Measurements from ENCODE around the gene HRH1. TPM values are rescaled to one million over a fixed set of nuclear protein-coding genes. Genes with fewer than 3 reads are reported as not detected.
A peak's percentile ranks its signal among the peaks of the same experiment; 100 is the strongest.
"Not testable (repeated sequence)": the region's sequence is repeated elsewhere in the genome, so short reads cannot be mapped to it uniquely, and the experiment has no call there.

The HRH1 gene
- total RNA-seq, 2 experiments from 2014 or later = 0.18 to 0.29 TPM

DNA sequence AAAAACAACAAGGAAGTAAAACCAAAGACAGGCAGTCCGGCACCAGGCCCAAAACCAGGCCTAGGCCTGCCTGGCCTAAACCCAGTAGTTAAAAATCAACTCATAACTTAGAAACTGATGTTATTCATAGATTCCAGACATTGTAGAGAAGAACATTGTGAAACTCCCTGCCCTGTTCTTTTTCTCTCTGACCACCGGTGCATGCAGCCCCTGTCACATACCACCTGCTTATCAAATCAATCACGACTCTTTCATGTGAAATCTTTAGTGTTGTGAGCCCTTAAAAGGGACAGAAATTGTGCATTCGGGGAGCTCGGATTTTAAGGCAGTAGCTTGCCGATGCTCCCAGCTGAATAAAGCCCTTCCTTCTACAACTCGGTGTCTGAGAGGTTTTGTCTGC, 22.4 kb upstream of the HRH1 start:
- ATAC-seq; CTCF ChIA-PET; POLR2A ChIA-PET; H3K36me3 Mint-ChIP-seq (ENCODE audit: low read depth); H3K4me1 Mint-ChIP-seq (ENCODE audit: low read depth); H3K4me3 Mint-ChIP-seq; DNase-seq; H3K27ac Mint-ChIP-seq; H3K9me3 Mint-ChIP-seq (ENCODE audit: insufficient read depth): not testable (repeated sequence)
- peaks cover 12% of the 10 kb centered on the region for H3K27me3 Mint-ChIP-seq (ENCODE audit: low read depth)

DNA sequence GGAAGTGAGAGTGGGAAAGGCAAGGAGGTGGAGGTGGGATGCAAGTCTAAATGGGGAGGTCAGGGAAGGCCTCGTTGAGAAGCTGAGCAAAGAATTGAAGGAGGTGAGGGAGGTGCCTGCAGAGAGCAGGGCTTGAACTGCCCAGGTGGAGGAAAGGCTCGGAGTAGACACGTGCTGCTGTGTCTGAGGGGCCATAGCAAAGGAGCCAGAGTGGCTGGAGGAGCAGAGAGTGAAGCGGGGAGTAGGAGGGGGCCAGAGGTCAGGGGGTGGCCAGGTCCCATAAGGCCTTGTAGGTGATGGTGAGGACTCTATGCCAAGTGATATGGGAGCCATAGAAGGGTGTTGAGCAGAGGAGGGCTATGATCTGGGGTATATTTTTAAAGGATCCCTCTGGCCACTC, 21.4 kb upstream of the HRH1 start:
- H3K27me3 Mint-ChIP-seq (ENCODE audit: low read depth) = peaks cover 13% of the 10 kb centered on the region
- ATAC-seq = no peak
- CTCF ChIA-PET = interaction anchor here (0.6 kb wide), 1 partner anchor 341 kb away, joined by 3 read pairs; no protein-coding TSS in a partner anchor

DNA sequence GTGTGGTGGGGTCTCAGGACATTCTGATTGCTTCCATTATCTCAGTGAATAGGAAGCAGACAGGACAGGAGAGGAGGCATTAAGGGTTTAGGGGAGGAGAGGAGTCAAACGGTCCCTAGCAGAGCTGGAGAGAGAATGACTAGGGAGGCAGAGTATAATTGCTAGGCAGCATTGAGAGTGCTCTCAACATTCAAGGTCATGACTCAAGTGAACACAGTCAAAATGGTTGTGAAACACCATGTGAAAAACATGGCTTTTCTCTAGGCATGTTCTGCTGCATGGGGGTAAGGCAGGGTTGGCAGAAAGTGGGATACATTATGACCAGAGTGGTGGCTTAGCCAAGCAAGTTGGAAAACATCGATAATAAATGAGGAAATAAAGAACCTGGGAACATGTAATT, 19.5 kb upstream of the HRH1 start:
- Mint-ChIP-seq H3K9me3 (ENCODE audit: insufficient read depth) (no peaks in the 10 kb centered on the region), H3K27me3 (ENCODE audit: low read depth) (peaks cover 11% of the 10 kb centered on the region), H3K27ac (no peak overlapping the region), H3K4me1 (ENCODE audit: low read depth) (peaks cover 5% of the 10 kb centered on the region), H3K4me3 (no peak overlapping the region), H3K36me3 (ENCODE audit: low read depth) (no peaks in the 10 kb centered on the region)
- no peak for ATAC-seq
- ChIA-PET POLR2A (no interaction called here), CTCF (no interaction called here)
- no peak for DNase-seq

More for the DNA sequence above, 21.4 kb upstream of the HRH1 start:
- H3K36me3 Mint-ChIP-seq (ENCODE audit: low read depth) = no peaks in the 10 kb centered on the region
- POLR2A ChIA-PET = no interaction called here
- H3K4me1 Mint-ChIP-seq (ENCODE audit: low read depth) = peaks cover 7% of the 10 kb centered on the region
- H3K9me3 Mint-ChIP-seq (ENCODE audit: insufficient read depth) = no peaks in the 10 kb centered on the region
- no peak overlapping the region for H3K4me3 Mint-ChIP-seq
- no peak overlapping the region for H3K27ac Mint-ChIP-seq
- no peak for DNase-seq

DNA sequence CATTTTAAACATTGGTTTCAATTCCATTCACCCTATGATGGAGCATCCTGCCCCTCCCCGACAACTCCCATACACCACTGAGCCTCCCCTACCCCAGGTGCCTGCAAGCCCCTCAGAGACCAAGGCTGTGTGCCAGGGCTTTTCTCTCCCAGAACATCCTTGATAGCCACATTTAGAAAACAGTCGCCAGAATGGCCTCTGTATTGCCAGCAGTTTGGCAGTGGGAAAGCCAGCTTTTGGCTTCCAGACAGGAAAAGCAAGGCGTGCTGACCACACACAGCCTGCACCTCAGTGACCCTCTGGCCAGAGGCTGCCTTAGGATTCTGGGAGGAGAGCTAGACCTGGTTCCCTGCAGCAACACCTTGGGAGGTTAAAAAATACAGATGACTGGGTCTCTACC, 18.2 kb upstream of the HRH1 start:
- Mint-ChIP-seq H3K36me3 (ENCODE audit: low read depth) (no peaks in the 10 kb centered on the region), H3K4me3 (no peak overlapping the region), H3K9me3 (ENCODE audit: insufficient read depth) (no peaks in the 10 kb centered on the region), H3K4me1 (ENCODE audit: low read depth) (peaks cover 18% of the 10 kb centered on the region), H3K27ac (no peak overlapping the region), H3K27me3 (ENCODE audit: low read depth) (peaks cover 13% of the 10 kb centered on the region)
- ChIA-PET CTCF (no interaction called here), POLR2A (no interaction called here)
- no peak for DNase-seq
- no peak for ATAC-seq

DNA sequence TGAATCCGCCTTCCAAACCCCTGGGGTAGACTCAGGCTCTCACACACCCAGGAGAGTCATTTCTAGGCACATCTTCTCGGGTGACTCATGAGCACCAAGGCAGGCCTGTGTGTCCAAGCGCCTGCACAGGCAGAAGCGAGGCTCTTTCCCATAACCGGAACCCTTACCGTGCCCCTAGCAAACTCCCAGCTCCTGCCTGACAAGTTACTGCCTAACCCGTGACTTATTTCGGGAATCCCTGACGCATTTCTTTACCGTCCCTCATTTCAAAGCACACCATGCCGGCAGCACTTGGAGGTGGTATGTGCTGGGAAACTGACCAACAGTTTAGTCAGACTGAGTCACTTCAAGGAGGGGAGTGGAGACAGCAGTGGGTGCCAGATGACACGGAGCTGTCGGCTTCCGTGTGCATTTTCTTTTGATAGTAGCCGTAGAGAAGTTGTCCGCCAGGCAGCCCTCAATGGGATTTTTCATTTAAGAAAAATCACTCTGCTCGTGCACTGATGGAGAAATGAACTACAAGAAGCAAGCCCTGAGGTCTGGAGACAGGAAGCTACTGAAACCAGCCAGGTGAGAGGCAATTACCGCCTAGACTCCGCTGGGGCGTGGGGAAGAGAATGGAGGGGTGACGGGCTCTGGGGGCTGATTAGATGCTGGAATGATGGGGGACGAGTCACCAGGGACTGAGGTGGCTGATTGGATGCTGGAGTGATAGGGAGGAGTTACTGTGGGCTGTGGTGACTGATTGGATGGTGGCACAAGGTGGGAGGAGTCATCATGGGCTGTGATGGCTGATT, 17.3 kb upstream of the HRH1 start:
- Mint-ChIP-seq H3K27me3 (ENCODE audit: low read depth) (peaks cover 13% of the 10 kb centered on the region), H3K9me3 (ENCODE audit: insufficient read depth) (no peaks in the 10 kb centered on the region), H3K4me1 (ENCODE audit: low read depth) (peaks cover 26% of the 10 kb centered on the region), H3K4me3 (no peak overlapping the region), H3K36me3 (ENCODE audit: low read depth) (peaks cover 2% of the 10 kb centered on the region), H3K27ac (peak overlapping the region; percentile 35)
- ChIA-PET CTCF (no interaction called here), POLR2A (no interaction called here)
- ATAC-seq (no peak), DNase-seq (no peak)

DNA sequence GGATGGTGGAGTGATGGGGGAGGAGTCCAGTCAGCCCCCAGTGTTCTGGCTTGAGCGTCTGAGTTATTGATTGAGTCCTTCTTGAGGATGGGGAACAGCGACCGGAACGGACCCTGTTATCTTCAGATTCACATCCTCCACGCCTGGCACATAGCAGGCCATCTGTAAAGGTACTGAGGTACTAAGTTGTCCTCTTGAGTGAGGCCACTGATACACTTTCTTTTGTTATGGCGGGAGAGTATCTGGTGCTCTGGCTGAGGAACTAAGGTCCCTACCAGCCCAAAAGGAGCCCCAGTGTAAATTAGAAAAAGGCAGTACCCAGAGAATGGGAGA, 16.7 kb upstream of the HRH1 start:
- no peak for ATAC-seq
- Mint-ChIP-seq H3K27me3 (ENCODE audit: low read depth) (peaks cover 14% of the 10 kb centered on the region), H3K27ac (no peak overlapping the region), H3K36me3 (ENCODE audit: low read depth) (peaks cover 2% of the 10 kb centered on the region), H3K4me1 (ENCODE audit: low read depth) (peaks cover 26% of the 10 kb centered on the region), H3K4me3 (no peak overlapping the region), H3K9me3 (ENCODE audit: insufficient read depth) (no peaks in the 10 kb centered on the region)
- ChIA-PET CTCF (no interaction called here), POLR2A (no interaction called here)
- DNase-seq = no peak

DNA sequence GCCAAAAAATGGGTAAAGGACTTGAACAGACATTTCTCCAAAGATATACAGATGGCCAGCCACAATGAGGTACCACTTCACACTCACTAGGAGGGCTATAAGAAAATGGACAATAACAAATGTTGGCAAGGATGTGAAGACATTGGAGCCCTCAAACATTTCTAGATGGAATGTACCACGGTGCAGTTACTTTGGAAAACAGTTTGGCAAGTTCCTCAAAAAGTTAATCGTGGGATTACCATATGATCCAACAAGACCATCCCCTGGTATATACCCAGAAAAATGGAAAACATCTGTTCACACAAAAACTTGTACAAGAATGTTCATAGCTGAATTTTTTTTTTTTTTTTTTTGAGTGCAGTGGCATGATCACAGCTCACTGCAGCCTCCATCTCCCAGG, 15.9 kb upstream of the HRH1 start:
- CTCF ChIA-PET = no interaction called here
- H3K27me3 Mint-ChIP-seq (ENCODE audit: low read depth) = peaks cover 17% of the 10 kb centered on the region

DNA sequence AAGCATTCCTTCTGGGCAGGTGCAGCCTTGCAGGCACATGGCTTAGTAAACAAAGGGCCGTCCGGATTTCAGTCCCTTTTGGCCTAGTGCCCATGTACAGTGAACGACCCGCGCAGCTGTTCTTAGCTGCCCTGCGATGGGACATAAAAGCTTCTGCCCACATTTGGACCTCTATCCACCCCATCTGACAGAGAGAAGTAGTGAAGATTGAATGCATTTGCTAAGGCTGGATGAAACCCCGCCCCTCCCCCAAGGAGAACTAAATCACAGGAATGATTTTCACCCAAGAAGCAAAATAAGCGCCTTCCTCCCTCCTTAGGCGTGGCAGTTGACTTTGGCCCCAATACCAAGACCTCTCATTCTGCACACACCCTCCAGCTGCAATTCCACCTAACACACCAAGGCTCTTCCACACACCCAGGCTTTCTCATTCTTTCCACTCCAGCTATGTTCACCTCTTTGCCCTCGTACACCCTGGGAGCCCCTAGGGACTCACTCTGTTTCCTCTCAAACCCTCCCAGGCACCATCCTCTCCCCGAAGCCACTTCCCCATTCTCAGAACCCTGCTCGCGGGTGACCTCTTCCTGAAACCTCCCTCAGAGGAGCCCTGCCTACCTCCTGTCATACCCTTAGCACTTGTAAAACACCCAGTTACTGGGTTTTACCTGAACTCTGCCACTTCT, 14.1 kb upstream of the HRH1 start:
- peak overlapping the region; percentile 42 for H3K4me3 Mint-ChIP-seq
- ATAC-seq = peak; percentile 96
- H3K4me1 Mint-ChIP-seq (ENCODE audit: low read depth) = peaks cover 26% of the 10 kb centered on the region
- ChIA-PET CTCF (interaction anchor here (0.7 to 1.7 kb wide), 2 partner anchors 15 to 17 kb away, joined by 3 read pairs; no protein-coding TSS in a partner anchor), POLR2A (no interaction called here)
- peak overlapping the region; percentile 87 for H3K27ac Mint-ChIP-seq
- peak; percentile 80 for DNase-seq
- no peaks in the 10 kb centered on the region for H3K9me3 Mint-ChIP-seq (ENCODE audit: insufficient read depth)
- H3K36me3 Mint-ChIP-seq (ENCODE audit: low read depth) = peaks cover 2% of the 10 kb centered on the region
- peaks cover 19% of the 10 kb centered on the region for H3K27me3 Mint-ChIP-seq (ENCODE audit: low read depth)

More for the DNA sequence above, 15.9 kb upstream of the HRH1 start:
- ATAC-seq (no peak), DNase-seq (no peak)
- POLR2A ChIA-PET = no interaction called here
- no peak overlapping the region for H3K4me3 Mint-ChIP-seq
- peak overlapping the region; percentile 18 for H3K27ac Mint-ChIP-seq
- H3K9me3 Mint-ChIP-seq (ENCODE audit: insufficient read depth) = no peaks in the 10 kb centered on the region
- peaks cover 26% of the 10 kb centered on the region for H3K4me1 Mint-ChIP-seq (ENCODE audit: low read depth)
- peaks cover 2% of the 10 kb centered on the region for H3K36me3 Mint-ChIP-seq (ENCODE audit: low read depth)

DNA sequence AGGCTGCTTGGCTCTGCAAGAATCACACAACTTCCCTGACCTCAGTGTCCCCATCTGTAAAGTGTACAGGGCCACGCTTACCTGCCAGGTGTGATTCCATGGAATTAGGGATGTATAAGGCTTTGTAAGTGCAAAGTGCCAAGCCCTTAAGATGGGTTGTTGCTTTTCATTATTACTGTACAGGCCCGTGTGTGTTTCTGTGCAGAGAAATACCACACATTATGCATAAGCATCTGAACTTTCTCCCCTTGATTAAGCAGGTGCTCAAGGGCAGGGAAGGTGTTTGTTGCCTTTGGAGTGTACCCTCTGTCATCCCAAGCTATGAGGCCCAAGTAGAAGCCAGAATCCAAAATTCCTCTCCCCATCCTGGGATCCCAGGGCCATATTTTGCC, 13.6 kb upstream of the HRH1 start:
- ChIA-PET POLR2A (no interaction called here), CTCF (interaction anchor here (1.7 kb wide), 1 partner anchor 16 kb away, joined by 3 read pairs; no protein-coding TSS in a partner anchor)
- no peak for DNase-seq
- H3K27ac Mint-ChIP-seq = peak overlapping the region; percentile 87
- H3K4me1 Mint-ChIP-seq (ENCODE audit: low read depth) = peaks cover 26% of the 10 kb centered on the region
- no peaks in the 10 kb centered on the region for H3K9me3 Mint-ChIP-seq (ENCODE audit: insufficient read depth)
- peaks cover 21% of the 10 kb centered on the region for H3K27me3 Mint-ChIP-seq (ENCODE audit: low read depth)
- peak overlapping the region; percentile 42 for H3K4me3 Mint-ChIP-seq
- peaks cover 2% of the 10 kb centered on the region for H3K36me3 Mint-ChIP-seq (ENCODE audit: low read depth)
- ATAC-seq = peak; percentile 59

DNA sequence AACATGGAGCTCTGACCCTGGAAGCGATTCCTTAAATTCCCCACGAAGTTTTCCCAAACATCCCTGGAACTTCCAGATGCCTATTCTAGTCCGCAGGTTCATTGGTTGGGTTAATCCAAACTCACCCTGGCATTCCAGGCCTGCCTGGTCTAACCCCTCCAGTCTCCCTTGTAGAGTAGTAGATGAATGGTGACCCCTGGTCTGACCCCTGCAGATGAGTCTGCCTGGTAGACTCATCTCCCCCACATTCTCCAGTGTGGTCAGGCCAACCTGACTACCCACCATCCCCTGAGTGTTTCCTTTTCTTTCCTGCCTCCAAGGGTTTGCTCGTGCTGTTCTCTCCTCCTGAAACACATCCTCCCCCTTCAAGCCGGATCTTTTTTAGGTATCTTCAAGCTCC, 10.8 kb upstream of the HRH1 start:
- Mint-ChIP-seq H3K9me3 (ENCODE audit: insufficient read depth) (no peaks in the 10 kb centered on the region), H3K4me1 (ENCODE audit: low read depth) (peaks cover 26% of the 10 kb centered on the region), H3K4me3 (no peak overlapping the region), H3K27ac (peak overlapping the region; percentile 4), H3K27me3 (ENCODE audit: low read depth) (peaks cover 31% of the 10 kb centered on the region), H3K36me3 (ENCODE audit: low read depth) (peaks cover 2% of the 10 kb centered on the region)
- ChIA-PET POLR2A (no interaction called here), CTCF (no interaction called here)
- ATAC-seq (no peak), DNase-seq (no peak)

DNA sequence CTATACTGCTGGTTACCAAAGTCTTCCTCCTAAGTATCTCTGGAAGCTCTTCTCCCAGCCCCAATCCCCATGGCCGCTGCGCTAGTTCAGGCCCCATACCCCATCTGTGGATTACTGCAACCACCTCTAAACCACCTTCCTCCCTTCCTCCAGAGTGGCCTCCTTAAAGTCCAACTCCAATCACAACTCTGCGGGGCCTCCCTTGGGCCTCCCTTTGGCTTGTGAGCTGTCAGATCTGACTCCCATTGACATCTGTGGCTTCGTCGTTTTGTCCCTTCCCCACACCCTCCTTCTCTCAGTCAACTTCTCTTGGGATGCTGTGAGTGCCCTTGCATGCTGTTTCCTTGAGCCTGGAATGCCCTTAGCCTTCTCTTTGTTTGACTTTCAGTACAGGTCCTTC, 9.3 kb upstream of the HRH1 start:
- H3K27ac Mint-ChIP-seq = no peak overlapping the region
- no peak for ATAC-seq
- peaks cover 2% of the 10 kb centered on the region for H3K36me3 Mint-ChIP-seq (ENCODE audit: low read depth)
- ChIA-PET POLR2A (no interaction called here), CTCF (no interaction called here)
- no peak overlapping the region for H3K4me3 Mint-ChIP-seq
- peaks cover 39% of the 10 kb centered on the region for H3K27me3 Mint-ChIP-seq (ENCODE audit: low read depth)
- H3K9me3 Mint-ChIP-seq (ENCODE audit: insufficient read depth) = no peaks in the 10 kb centered on the region
- peaks cover 19% of the 10 kb centered on the region for H3K4me1 Mint-ChIP-seq (ENCODE audit: low read depth)
- DNase-seq = no peak

DNA sequence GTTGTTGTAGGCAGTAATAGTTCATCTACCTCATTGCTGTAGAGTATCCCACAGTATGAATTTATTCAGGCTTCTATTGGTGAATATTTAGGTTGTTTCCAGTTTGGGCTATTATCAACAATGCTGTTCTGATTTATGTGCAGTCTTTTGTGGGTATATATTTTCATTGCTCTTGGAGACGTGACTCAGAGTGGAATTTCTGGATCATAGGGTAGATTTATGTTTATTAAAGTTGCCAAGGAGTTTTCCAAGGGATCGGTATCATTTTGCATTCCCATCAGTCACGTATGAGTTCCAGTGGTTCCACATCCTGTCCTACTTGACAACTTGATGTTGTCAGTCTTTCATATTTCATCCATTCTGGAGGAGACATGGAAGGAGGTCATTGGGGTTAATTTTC, 8.4 kb upstream of the HRH1 start:
- peaks cover 40% of the 10 kb centered on the region for H3K27me3 Mint-ChIP-seq (ENCODE audit: low read depth)
- no peak overlapping the region for H3K4me3 Mint-ChIP-seq
- ATAC-seq = no peak
- peaks cover 10% of the 10 kb centered on the region for H3K4me1 Mint-ChIP-seq (ENCODE audit: low read depth)
- ChIA-PET CTCF (no interaction called here), POLR2A (no interaction called here)
- H3K9me3 Mint-ChIP-seq (ENCODE audit: insufficient read depth) = no peaks in the 10 kb centered on the region
- H3K27ac Mint-ChIP-seq = no peak overlapping the region
- DNase-seq = no peak
- H3K36me3 Mint-ChIP-seq (ENCODE audit: low read depth) = peaks cover 2% of the 10 kb centered on the region

Measured in activated CD8-positive, alpha-beta T cell treated with anti-CD3 and anti-CD28 coated beads, Interleukin-2, amount 10 ng/mL, durations not matched to agents 7 days and 5 days (primary cell).